ENCODE results near the gene TRIM66.

TRIM66 gene

DNA sequence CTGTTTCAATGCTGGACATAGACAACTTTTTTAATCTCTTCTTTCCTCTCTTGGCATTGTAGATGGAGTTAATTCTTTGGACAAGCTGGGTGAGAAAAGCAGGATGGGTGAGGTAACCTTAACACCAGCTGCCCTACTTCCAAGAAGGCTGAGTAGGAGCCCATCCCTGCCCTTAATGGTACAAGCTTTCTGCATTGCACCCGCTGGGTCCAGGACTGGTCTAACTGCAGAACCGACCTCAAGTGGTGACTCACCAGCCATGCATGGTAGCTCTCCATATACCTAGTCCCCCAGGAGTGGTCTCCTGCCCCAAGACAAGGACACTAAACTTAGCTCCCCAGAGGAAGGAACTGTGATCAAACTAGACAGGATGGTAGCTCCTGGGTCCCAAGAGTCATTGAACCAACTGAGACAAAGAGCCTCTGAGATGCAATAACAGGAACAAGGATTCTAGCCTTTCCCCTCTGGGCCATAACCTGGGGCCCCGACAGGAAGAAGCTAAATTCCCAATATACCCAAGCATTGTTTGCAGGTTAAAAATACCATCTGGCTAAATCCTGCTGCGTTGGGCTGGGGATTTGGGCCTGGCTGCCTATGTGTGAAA, 32.3 kb upstream of the TRIM66 start:
- no peak for DNase-seq

- no peak for DNase-seq
These were observed 31.4 kb upstream of the TRIM66 start for GRCh38 chr11:8713760-8714454.

DNA sequence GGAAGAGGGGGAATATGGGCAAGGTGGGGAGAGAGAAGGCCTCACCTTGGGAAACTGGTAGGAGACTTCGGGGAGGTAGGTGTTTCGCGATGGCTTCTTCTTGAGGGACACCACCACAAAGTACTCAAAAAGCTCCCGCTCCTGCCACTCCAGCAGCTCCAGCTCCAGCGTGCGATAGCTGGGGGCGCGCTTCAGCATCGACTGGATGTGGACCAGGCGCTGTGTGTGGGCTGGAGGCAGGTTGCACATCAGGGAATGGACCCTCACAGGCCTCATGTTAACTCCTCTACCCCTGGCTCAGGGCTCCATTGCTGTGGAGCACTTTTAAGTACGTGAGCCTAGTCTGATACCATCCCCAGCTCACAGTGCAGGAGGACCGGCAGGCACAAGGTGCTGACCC, 30.0 kb upstream of the TRIM66 start:
- DNase-seq, result no peak

DNA sequence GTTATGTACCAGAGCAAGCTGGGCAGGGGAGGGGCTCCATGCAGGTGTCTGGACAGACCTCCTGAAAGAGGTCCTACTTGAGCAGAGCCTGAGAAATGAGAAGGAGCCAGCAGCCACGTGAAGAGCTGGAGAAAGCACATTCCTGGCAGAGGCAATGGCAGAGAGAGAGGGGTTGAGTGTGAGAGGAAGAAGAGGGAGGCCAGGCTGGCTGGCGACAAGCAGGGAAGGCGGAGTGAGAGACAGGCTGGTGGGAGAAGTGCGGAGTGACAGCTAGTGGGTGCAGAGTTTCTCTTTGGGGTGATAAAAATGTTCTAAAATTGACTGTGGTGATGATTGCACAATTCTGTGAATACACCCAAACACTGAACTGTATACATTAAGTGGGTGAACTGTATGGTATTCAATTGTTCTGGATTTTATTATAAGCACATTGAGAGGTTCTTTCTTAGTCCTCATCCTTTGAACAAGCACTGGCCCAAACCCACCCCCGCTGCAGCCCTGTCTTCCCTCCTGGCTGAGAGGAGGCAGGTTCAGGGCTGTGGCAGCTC, 29.5 kb upstream of the TRIM66 start:
- no peak for DNase-seq

DNA sequence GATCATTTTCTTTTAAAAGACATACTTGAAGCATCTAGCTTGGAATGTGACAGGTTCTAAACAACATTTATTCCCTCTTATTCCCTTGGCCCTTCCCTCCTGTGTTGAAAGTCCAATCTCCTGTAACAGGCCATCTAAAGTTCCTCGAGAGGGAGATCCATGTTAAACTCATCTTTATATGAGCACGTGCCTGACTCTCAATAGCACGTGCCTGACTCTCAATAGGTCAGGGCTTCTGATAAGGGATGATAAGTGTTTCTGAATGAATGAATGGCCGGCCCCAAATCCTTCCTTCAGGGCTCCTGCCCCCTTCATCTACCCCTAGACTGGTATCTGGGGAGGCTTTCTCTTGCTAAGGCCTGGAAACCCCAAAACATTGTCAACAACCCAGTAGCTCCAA, 27.3 kb upstream of the TRIM66 start:
- no peak for DNase-seq

DNA sequence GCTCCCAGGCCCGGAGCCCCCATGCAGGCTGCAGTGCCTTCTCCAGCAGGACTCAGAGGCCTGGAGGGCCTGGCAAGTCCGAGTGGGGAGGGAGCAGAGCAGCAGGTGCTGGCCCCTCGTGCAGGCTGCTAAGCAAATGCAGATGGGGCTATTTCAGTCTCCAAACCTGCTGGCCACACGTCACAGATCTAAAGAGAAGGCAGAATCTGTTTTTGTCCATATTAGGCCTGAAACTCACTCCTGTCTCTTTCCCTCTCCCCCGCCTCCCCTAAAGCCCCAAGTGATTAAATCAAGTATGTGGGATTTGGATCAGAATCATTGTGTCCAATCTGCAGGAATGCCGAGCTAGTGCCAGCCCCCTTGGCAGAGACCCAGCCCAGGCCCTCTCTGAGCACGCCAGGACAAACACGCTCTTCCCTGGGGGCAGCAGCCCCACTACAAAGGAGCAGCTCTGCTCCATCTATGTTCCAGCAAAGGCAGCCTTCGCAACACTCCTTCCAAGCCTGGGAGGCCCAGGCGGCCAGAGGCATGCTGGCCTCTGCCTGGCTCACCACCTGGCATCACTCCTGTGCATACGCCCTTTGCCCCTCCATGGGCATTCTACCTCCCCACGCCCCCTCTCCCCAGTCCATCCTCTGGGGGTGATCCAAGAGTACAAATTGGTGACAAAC, 26.7 kb upstream of the TRIM66 start:
- no peak for DNase-seq

- DNase-seq, result no peak
These were observed 25.2 kb upstream of the TRIM66 start for GRCh38 chr11:8707541-8708191.

- DNase-seq, result no peak
These were observed 24.4 kb upstream of the TRIM66 start for GRCh38 chr11:8706673-8707432.

- no peak for DNase-seq
These were observed 22.7 kb upstream of the TRIM66 start for GRCh38 chr11:8705146-8705545.

GRCh38 chr11:8704136-8704535, 21.7 kb upstream of the TRIM66 start:
- DNase-seq, result no peak

- no peak for DNase-seq
These were observed 20.1 kb upstream of the TRIM66 start for GRCh38 chr11:8702598-8702915.

GRCh38 chr11:8701891-8702597, 19.6 kb upstream of the TRIM66 start:
- DNase-seq, result no peak

GRCh38 chr11:8699903-8700302, 17.4 kb upstream of the TRIM66 start:
- DNase-seq, result no peak

DNA sequence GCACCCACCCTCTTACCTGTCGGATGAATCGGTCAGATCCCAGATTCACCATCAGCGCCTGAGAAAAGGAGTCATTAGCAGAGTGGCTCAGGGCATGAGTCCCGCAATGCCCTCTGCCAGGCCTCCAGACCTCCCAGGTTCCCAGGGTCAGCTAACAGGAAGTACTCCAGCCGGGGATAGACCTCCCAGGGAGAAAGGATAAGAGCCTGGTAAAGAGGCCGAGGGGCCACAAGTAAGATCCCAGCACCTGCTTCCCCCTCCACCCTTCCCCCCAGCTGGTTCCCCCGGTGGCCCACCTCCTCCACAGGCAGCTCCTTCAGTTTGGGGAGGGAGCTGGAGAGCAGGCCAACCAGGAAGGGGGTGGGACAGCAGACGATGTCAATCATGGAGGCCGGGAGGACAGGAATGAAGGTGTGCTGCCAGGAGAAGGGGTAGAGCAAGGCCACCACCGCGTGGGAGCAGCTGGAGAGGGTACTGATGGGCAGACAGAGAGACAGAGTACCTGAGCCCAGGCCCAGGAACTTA, 16.5 kb upstream of the TRIM66 start:
- DNase-seq, result no peak

- DNase-seq, result no peak
These were observed 15.9 kb upstream of the TRIM66 start for GRCh38 chr11:8698379-8698851.

DNA sequence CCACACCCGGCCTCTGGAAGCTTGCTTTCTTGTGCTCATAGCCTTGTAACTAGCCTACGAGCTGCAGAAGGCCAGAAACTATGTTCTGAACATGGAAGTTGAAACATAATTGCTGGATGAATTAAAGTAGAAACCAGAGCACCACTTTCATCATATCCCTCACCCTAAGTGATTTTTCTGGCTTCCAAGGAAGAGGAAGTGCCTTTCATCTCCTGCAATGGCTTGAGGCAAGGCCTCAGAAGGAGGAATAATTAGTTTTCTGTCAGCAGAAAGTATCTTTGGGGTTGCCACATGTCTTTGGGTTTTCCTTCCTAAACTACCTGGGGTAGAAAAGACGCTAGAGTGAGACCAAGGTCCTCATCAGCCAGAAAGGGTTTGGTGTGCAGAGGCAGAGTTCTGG, 14.6 kb upstream of the TRIM66 start:
- no peak for DNase-seq

- DNase-seq, result no peak
These were observed 11.7 kb upstream of the TRIM66 start for GRCh38 chr11:8694137-8694536.

- DNase-seq, result no peak
These were observed 11.1 kb upstream of the TRIM66 start for GRCh38 chr11:8693555-8693954.

DNA sequence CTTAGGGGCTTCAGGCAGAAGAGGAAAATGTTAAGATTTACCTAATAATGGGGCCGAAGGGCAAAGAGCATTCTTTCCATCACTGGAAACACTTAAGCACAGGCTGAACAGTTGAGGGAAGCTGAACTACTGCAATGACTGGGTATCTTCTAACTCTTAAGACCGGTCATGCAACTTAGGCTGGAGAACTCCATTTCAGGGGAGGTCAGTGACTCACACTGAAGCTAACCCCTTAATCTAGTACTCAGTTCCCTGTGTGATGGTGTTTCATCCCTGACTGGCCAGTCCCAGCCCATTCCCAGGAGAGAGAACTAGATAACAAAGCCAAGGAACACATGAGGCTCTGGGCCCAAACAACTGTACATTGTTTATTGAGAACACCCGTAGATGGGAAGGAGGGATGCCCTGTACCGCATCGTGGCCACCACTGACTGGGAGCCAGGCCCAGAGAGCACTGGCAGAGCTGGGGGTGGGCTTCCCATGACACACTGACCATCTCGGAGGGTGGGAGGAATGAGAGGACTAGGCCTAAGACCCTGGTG, 10.6 kb upstream of the TRIM66 start:
- DNase-seq, result no peak

DNA sequence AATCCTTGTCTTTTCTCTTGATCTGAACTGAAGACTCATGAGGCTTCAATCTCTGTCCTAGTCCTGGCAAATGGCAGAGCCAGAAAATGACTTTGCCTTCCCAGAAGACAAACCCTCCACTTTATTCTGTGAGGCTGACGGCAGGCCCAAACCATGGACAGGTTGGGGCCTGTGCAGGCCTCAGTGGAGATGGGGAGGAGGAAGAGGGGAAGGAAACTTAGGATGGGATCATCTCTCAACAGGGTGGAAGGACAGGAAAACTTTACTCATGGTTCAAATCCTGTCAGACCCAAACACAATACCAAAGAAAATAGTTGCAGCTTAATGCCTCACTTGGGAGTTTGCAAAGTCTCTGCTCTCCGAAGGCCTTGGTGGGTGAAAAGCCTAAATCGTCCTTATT, 10.0 kb upstream of the TRIM66 start:
- DNase-seq, result no peak

GRCh38 chr11:8691601-8692000, 9.1 kb upstream of the TRIM66 start:
- DNase-seq, result no peak
